HG02840 (cell line): ENCODE data around the gene REEP5.
A peak's percentile ranks its signal among the peaks of the same experiment; 100 is the strongest.
"Not testable (repeated sequence)": the region's sequence is repeated elsewhere in the genome, so short reads cannot be mapped to it uniquely, and the experiment has no call there.

ENCODE experiments used
- ATAC-seq: cut with Tn5 transposase; IDR thresholded peaks from one replicate; pipeline ENCODE4 v1.9.1; 2021; ENCODE audit warnings: mild to moderate bottlenecking, moderate library complexity, moderate number of reproducible peaks; ENCODE audit not compliant: unreplicated experiment, low FRiP score

The REEP5 gene

DNA sequence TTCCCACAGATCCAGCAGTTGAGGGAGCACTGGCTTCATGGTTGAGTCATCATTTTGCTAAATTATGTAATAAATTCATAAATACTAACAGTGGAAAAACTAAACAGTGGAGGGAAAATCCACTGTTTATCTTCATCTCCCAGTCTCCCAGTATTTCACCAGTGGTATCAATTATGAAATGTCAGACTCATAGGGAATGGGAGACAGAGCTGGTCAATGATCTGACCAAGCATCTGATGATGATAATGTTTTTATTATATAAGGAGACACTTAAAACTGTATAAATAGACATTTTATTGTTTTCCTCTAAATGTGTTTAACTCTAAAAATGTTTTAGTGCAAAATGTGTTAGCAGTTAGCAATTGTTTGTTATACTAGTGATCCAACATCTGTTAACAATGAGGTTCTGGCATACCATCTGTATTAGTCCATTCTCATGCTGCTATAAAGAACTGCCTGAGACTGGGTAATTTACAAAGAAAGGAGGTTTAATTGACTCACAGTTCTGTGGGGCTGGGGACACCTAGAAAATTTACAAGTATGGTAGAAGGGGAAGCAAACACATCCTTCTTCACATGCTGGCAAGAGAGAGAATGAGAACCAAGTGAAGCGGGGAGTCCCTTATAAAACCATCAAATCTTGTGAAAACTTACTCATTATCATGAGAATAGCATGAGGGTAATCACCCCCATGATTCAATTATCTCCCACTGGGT, 11.8 kb upstream of the REEP5 start:
- ATAC-seq: no peak

DNA sequence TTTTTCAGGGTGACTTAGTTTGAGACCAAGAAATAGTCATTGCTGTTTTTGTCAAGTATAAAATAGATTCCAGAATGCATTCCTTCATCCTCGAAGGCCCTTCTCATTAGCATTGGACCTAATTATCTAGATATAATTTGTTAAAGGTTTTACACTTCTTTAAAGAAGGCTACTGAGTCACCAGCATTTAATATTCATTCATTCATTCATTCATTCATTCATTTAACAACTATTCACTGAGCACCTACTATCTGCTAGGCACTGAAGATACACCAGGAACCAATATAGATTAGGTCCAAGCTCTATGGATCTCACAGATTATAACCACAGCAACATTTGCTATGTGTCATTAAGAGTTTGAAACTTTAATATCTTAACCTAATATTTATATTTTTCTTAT, 11.1 kb upstream of the REEP5 start:
- no peak for ATAC-seq

GRCh38 chr5:112931473-112931872, 9.4 kb upstream of the REEP5 start:
- ATAC-seq: no peak

DNA sequence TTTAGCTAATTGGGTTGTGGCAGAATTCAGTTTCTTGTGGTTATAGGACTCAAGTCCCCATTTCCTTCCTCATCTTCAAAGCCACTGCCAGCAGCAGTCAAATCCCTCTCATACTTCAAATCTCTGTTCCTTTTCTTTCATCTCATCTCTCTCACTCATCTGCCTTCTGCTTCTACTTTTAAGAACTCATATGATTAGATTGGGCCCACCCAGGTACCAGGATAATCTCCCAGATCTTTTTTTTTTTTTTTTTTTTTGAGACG, 8.0 kb upstream of the REEP5 start:
- no peak for ATAC-seq

- ATAC-seq: peak; percentile 62
Observed at GRCh38 chr5:112929336-112930081, 7.5 kb upstream of the REEP5 start.

GRCh38 chr5:112923988-112924387, 2.0 kb upstream of the REEP5 start:
- no peak for ATAC-seq

GRCh38 chr5:112923148-112923917, 1.3 kb upstream of the REEP5 start:
- ATAC-seq: peak; percentile 33

DNA sequence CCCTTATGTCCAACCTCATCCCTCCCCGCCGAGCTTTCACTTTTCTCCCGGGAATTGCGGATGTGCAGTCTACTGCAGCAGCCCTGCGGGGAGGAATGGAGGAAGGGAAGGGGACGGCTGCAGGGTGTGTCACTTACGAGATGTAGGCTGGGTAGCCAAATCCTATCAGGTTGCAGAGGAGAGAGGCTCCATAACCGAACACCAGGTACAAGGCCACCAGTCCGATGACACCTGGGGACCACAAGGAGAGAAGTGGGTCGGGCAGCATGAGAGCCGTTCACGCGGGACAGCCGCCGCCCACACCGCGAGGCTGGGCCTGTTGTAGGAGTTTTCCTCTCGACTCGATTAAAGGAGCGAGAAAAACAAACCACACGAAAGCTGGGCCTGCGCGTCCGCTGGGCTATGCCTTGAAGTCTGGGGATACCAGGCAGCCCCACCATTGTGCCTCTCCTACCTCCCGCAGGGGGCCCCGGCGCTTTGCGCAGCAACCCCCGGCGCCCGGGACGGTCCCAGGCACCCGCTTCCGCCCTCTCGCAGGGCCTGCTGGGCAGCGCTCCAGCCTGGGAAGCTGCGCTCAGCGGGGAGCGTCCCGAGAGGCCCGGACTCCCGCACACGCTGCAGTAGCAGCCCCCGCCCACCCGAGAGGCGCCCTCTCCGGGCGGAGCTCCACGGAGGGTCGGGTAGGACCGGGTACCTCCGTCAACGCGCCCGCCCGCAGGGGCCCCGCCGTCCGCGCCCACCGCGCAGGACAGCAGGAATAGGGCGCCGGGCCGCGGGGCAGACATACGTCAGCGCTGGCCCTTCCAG, 798 bp downstream of the REEP5 start:
- peak; percentile 40 for ATAC-seq

DNA sequence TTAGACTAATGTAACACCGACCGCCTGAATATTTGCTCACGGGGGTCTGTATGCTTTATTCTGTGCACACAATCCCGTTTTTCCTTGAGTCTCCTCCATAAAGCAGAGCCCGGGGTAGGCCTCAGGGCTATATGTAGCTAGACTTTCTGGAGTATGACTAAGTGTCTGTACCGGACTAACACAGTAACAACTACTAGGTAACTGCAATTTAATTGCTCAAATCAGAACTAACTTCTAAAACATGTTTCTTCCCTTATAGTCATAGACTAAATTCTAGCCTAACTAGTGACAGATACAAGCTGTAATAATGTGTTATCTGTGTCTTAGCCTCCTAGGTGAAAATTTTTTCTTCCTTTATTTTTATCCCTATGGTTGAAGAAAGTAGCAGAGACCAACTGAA, 2.1 kb downstream of the REEP5 start:
- ATAC-seq: no peak

GRCh38 chr5:112918679-112919078, 3.3 kb downstream of the REEP5 start:
- no peak for ATAC-seq

DNA sequence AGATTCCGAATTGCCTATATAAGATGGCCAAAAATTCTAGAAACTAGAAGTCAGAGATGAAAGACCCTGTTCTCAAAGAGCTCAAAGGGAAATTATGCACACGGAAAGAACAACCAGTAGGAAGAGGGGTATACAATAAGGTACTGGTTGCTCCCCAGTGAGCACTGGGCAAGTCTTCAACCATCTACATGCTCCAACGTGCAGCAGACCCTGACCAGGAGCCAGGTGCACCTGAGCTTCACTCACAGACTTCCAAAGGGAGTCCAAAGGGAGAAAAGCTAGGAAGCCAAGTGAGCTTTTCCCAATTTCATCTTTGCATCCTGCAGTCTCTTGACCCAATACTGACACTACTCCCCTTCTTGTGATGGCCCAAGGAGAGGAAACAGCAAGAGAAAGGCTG, 3.9 kb downstream of the REEP5 start:
- no peak for ATAC-seq

DNA sequence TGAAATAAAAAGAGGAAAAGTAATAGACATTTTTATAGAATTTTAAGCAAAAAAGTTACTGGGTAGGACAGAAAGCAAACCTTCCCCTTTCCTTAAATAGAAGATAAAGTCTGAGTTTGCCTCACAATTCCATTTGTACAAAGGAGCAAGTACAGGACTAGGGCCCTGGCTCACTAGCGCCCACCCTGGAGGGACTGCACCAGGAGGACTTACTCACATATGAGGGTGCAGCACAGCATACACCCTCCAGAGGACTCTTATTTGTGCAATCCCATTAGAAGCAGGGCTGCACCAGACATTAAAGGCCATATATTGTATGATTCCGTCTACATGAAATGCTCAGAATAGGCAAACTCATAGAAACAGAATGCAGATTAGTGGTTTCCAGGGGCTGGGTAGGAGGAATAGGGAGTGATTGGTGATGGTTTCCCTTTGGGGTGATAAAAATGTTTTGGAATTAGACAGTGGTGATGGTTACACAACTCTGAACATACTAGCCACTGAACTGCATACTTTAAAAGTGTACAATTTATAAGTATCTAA, 4.5 kb downstream of the REEP5 start:
- no peak for ATAC-seq

- ATAC-seq: no peak
Observed at GRCh38 chr5:112915831-112916230, 6.2 kb downstream of the REEP5 start.

- no peak for ATAC-seq
Observed at GRCh38 chr5:112914584-112914983, 7.4 kb downstream of the REEP5 start.

DNA sequence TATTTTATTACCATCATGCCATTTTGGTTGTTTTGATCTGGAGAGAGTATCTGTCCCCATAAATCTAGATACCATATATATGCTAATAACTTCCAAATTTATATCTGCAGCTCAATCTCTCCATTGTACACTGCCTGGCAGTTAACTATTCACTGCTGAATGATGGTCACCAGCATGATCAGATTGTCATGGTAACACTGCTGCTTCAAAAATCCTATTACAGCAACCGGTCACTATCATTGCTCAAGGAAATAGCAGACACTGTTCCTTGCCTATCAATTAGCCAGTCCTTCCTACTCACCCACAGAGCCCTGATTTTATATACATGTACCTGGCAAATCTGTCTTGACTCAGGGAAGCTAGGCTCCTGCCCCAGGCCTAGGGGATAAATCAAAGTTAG, 11.5 kb downstream of the REEP5 start:
- ATAC-seq: no peak

GRCh38 chr5:112908854-112909253, 13.2 kb downstream of the REEP5 start:
- no peak for ATAC-seq

- no peak for ATAC-seq
Observed at GRCh38 chr5:112907166-112907631, 14.8 kb downstream of the REEP5 start.

DNA sequence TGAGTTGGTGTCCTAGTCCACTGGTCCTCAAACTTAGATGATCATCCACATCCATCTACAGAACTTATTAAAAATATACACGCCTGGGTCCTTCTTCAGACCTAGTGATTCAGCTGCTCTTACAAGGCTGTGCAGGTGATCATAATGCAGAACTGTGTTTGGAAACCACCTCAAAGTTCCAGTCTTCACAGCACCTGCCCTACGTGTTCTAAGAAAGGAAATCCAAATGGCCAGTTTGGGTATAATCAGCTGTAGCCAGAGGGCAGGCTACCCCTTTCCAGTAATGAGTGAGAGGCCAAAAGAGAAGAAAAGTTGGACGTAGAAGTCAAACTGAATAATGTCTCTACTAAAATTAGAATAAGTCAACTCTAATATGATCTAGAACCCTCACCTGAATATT, 15.4 kb downstream of the REEP5 start:
- no peak for ATAC-seq

- ATAC-seq: not testable (repeated sequence)
Observed at GRCh38 chr5:112904996-112905395, 17.0 kb downstream of the REEP5 start.

GRCh38 chr5:112902561-112902960, 19.5 kb downstream of the REEP5 start:
- ATAC-seq: no peak
